K562 (cell line): Measurements from ENCODE around the gene RFNG. TPM values are rescaled to one million over a fixed set of nuclear protein-coding genes. Genes with fewer than 3 reads are reported as not detected.

Experiments used
- ATAC-seq: fragments of 200-7000 bp; cut with Tn5 transposase; 3 replicates; pipeline ENCODE4 v1.9.1; 2020; ENCODE audit warnings: moderate library complexity
- BruUV-seq: library from RNA; stranded (reverse); fragments of 400-500 nt; replicated peaks from 2 replicates; lab custom pipeline; 2021; lab: Mats Ljungman, UMichigan
- CTCF ChIA-PET: fragments of 300-600 bp; formaldehyde crosslinking; extraction: SDS; loops from one replicate; lab custom pipeline; 2021; ENCODE audit warnings: low intra/inter-chr PET ratio; lab: Yijun Ruan, JAX
- POLR2A ChIA-PET: fragments of 300-600, 350-650 bp; sonication (Branson Sonifier 250); formaldehyde crosslinking; extraction: SDS; loops from one replicate; lab custom pipeline; 2021; ENCODE audit warnings: antibody characterized with exemption, inconsistent platforms; lab: Yijun Ruan, JAX
- DNase-seq, 4 experiments: peaks; one replicate each; pipeline versions ENCODE4 v3.0.0 to v3.0.0-alpha.2; 2011 to 2018; ENCODE audit warnings: low spot score in 3 of 4, mixed read lengths in 3 of 4; ENCODE audit errors: extremely low read depth in 1 of 4
- FAIRE-seq: peaks from 2 replicates; lab custom pipeline; 2011; peaks lifted over from hg19 to GRCh38; lab: Jason Lieb, UNC
- H2AFZ ChIP-seq: 2 replicates; pipeline ENCODE4 v1.6.0; 2011; ENCODE audit warnings: low read depth, low read length, control low read depth, inconsistent platforms
- H3K27ac ChIP-seq: fragments of 200-600 bp; 3 replicates; pipeline ENCODE4 v1.8.0; 2011; ENCODE audit warnings: low read depth, mild to moderate bottlenecking, control low read depth, inconsistent platforms, low read length, moderate library complexity, mixed read lengths; ENCODE audit errors: extremely low read depth
- H3K27me3 ChIP-seq, 2 experiments: fragments of 300-600 bp in 1 of 2; 2 replicates in 1 of 2; 3 replicates in 1 of 2; pipeline versions ENCODE4 v1.6.0 to v1.8.0; 2011; ENCODE audit warnings: inconsistent platforms in 2 of 2, low read length in 2 of 2, mild to moderate bottlenecking in 1 of 2, mixed read lengths in 1 of 2, moderate library complexity in 1 of 2; ENCODE audit not compliant: control insufficient read depth in 2 of 2, insufficient read depth in 2 of 2
- H3K36me3 ChIP-seq: fragments of 300-600 bp; 3 replicates; pipeline ENCODE4 v1.8.0; 2011; ENCODE audit warnings: mild to moderate bottlenecking, low read length, inconsistent platforms; ENCODE audit not compliant: control insufficient read depth, insufficient read depth
- H3K4me1 ChIP-seq, 2 experiments: fragments of 200-600 bp in 1 of 2; replicated peaks in 1 of 2; 2 replicates in 1 of 2; 3 replicates in 1 of 2; pipeline versions ENCODE4 v1.5.1 to v1.8.0; 2011; ENCODE audit warnings: inconsistent platforms in 2 of 2, low read length in 2 of 2, mild to moderate bottlenecking in 1 of 2, mixed read lengths in 1 of 2, moderate library complexity in 1 of 2; ENCODE audit not compliant: control insufficient read depth in 2 of 2, insufficient read depth in 2 of 2
- H3K4me2 ChIP-seq: 2 replicates; pipeline ENCODE4 v1.6.1; 2011; ENCODE audit warnings: low read length, control low read depth, inconsistent platforms, mixed read lengths; ENCODE audit not compliant: insufficient read depth
- H3K4me3 ChIP-seq: fragments of 200-600 bp; sonication (generic), shearing (Covaris generic); 2 replicates; pipeline ENCODE4 v1.5.1; 2016; ENCODE audit warnings: control low read depth, inconsistent platforms
- H3K79me2 ChIP-seq: fragments of 200-600 bp; 3 replicates; pipeline ENCODE4 v1.8.0; 2011; ENCODE audit warnings: low read length, inconsistent platforms; ENCODE audit not compliant: control insufficient read depth, insufficient read depth
- H3K9ac ChIP-seq, 2 experiments: 2 replicates each; pipeline versions ENCODE4 v1.6.0 to v1.6.1; 2011; ENCODE audit warnings: low read depth in 2 of 2, low read length in 2 of 2, control low read depth in 1 of 2, inconsistent platforms in 1 of 2, mild to moderate bottlenecking in 1 of 2, mixed read lengths in 1 of 2; ENCODE audit not compliant: insufficient read depth in 1 of 2
- H3K9me1 ChIP-seq: one replicate; pipeline ENCODE4 v1.6.0; 2011; ENCODE audit warnings: inconsistent platforms, mild to moderate bottlenecking, low read length, moderate library complexity; ENCODE audit not compliant: control insufficient read depth, insufficient read depth
- H3K9me3 ChIP-seq: replicated peaks from 2 replicates; pipeline ENCODE4 v1.5.1; 2011; ENCODE audit warnings: low read depth, low read length, inconsistent platforms; ENCODE audit not compliant: control insufficient read depth, insufficient read depth
- H4K20me1 ChIP-seq: replicated peaks from 2 replicates; pipeline ENCODE4 v1.6.1; 2011; ENCODE audit warnings: low read length, inconsistent platforms, mixed read lengths; ENCODE audit not compliant: control insufficient read depth, insufficient read depth
- ATF1 ChIP-seq, 2 experiments: fragments of 450-650 bp in 1 of 2; IDR thresholded peaks; 2 replicates each; pipeline ENCODE4 v1.6.1; 2016; ENCODE audit warnings: missing compliant biosample characterization in 1 of 2, missing genetic modification characterization in 1 of 2
- ATF3 ChIP-seq, 2 experiments: fragments of 450-650 bp in 1 of 2; sonication (generic) in 1 of 2; formaldehyde crosslinking in 1 of 2; IDR thresholded peaks in 1 of 2; conservative IDR thresholded peaks in 1 of 2; 2 replicates each; pipeline versions ENCODE4 v1.6.1 to v1.8.1; 2016 to 2023; ENCODE audit warnings: mild to moderate bottlenecking in 2 of 2, moderate library complexity in 2 of 2, inconsistent platforms in 1 of 2, missing genetic modification reagents in 1 of 2
- CHD1 ChIP-seq: fragments of 200-600 bp; sonication (generic); IDR thresholded peaks from one replicate; pipeline ENCODE4 v1.6.1; 2012; ENCODE audit warnings: mild to moderate bottlenecking, moderate library complexity, low read length, inconsistent platforms
- DMBX1 ChIP-seq: fragments of 250-450 bp; sonication (Bioruptor Pico); IDR thresholded peaks from 2 replicates; pipeline ENCODE4 v1.8.0; 2022; ENCODE audit warnings: inconsistent platforms, mild to moderate bottlenecking, moderate library complexity, borderline replicate concordance
- ERF ChIP-seq: fragments of 450-650 bp; formaldehyde crosslinking; IDR thresholded peaks from 2 replicates; pipeline ENCODE4 v1.4.0; 2020; ENCODE audit warnings: mild to moderate bottlenecking, mixed read lengths
- JUNB ChIP-seq: fragments of 450-650 bp; formaldehyde crosslinking; conservative IDR thresholded peaks from 2 replicates; pipeline ENCODE4 v1.4.0; 2020; ENCODE audit warnings: mild to moderate bottlenecking
- MCM7 ChIP-seq, 2 experiments: fragments of 450-650 bp; IDR thresholded peaks; 2 replicates each; pipeline ENCODE4 v1.6.1; 2016 to 2018
- MYNN ChIP-seq, 2 experiments: sonication (generic); formaldehyde crosslinking in 1 of 2; IDR thresholded peaks; 2 replicates each; pipeline versions ENCODE4 v1.5.0 to v1.6.1; 2016 to 2020; ENCODE audit warnings: antibody characterized with exemption in 1 of 2, missing genetic modification reagents in 1 of 2
- NCOA6 ChIP-seq: fragments of 450-650 bp; IDR thresholded peaks from 2 replicates; pipeline ENCODE4 v1.6.1; 2017; ENCODE audit warnings: mild to moderate bottlenecking
- NR2C2 ChIP-seq, 2 experiments: fragments of 200-800 bp in 1 of 2; sonication (Bioruptor generic) in 1 of 2; sonication (generic) in 1 of 2; formaldehyde crosslinking in 1 of 2; IDR thresholded peaks; 2 replicates each; pipeline versions ENCODE4 v1.6.1 to v1.8.0; 2016 to 2022; ENCODE audit warnings: mild to moderate bottlenecking in 1 of 2, missing compliant biosample characterization in 1 of 2, missing genetic modification characterization in 1 of 2, missing genetic modification reagents in 1 of 2
- RAD21 ChIP-seq, 2 experiments: fragments of 250-450 bp in 1 of 2; fragments of 450-650 bp in 1 of 2; sonication (Bioruptor Pico) in 1 of 2; formaldehyde crosslinking in 1 of 2; IDR thresholded peaks in 1 of 2; conservative IDR thresholded peaks in 1 of 2; 2 replicates each; pipeline versions ENCODE4 v1.4.0 to v1.8.0; 2020 to 2022; ENCODE audit warnings: mild to moderate bottlenecking in 2 of 2, moderate library complexity in 1 of 2
- SIN3A ChIP-seq, 2 experiments: fragments of 150-350 bp in 1 of 2; IDR thresholded peaks; 2 replicates each; pipeline ENCODE4 v1.6.1; 2011 to 2016; ENCODE audit warnings: borderline replicate concordance in 2 of 2, low read depth in 2 of 2, low read length in 2 of 2, mild to moderate bottlenecking in 2 of 2, moderate library complexity in 2 of 2; ENCODE audit not compliant: control insufficient read depth in 1 of 2
- TAF9B ChIP-seq: fragments of 450-650 bp; IDR thresholded peaks from 2 replicates; pipeline ENCODE4 v1.6.1; 2018; ENCODE audit warnings: mild to moderate bottlenecking; ENCODE audit not compliant: partially characterized antibody
- U2AF1 ChIP-seq: fragments of 200-400 bp; formaldehyde crosslinking; optimal IDR thresholded peaks from 2 replicates; pipeline ENCODE3; 2017; ENCODE audit warnings: mild to moderate bottlenecking, low read depth, low read length, moderate library complexity
- ZNF133 ChIP-seq: fragments of 250-450 bp; sonication (Bioruptor Pico); IDR thresholded peaks from 2 replicates; pipeline ENCODE4 v1.4.0; 2020; ENCODE audit warnings: mild to moderate bottlenecking
- ZNF668 ChIP-seq: fragments of 250-450 bp; sonication (Bioruptor Pico); IDR thresholded peaks from 2 replicates; pipeline ENCODE4 v1.8.0; 2022; ENCODE audit warnings: mild to moderate bottlenecking, inconsistent platforms
- WGBS: fragments of 100-300 bp; shearing (Covaris generic); methylation state at CpG from one replicate; pipeline ENCODE4 v1.1.6; 2016; ENCODE audit warnings: low coverage, mixed read lengths; ENCODE audit not compliant: insufficient coverage; ENCODE audit errors: missing lambda C conversion rate; 5-methylcytosine and 5-hydroxymethylcytosine counted together
- in situ Hi-C: fragments of 300-500 bp; cut with MboI; formaldehyde crosslinking; loops from 4 replicates; pipeline ENCODE4 v1.15.0; 2018; ENCODE audit warnings: inconsistent platforms, mixed read lengths
- intact Hi-C: fragments of 100-400 bp; cut with micrococcal nuclease; formaldehyde crosslinking; loops from 2 replicates; pipeline ENCODE4 v1.14.2; 2022
- polyA plus RNA-seq, 8 experiments: library from polyadenylated mRNA; depleted of rRNA in 4 of 8; stranded (reverse) in 5 of 8; unstranded in 3 of 8; fragments of >200 nt; fragmentation: Nextera tagmentation in 2 of 8; fragmentation: Illumina TruSeq in 1 of 8; extraction: Ambion mirVana in 2 of 8; extraction: Trizol in 1 of 8; gene quantifications; 2 replicates each; pipeline versions ENCODE4 v1.2.1 to v1.2.3, GENCODE V29; 2011 to 2014; ENCODE audit warnings: inconsistent platforms in 1 of 8, missing spikeins in 1 of 8
- total RNA-seq, 7 experiments: library from RNA; depleted of rRNA in 6 of 7; stranded (reverse); fragments of >200 nt in 6 of 7; fragmentation: Illumina TruSeq in 2 of 7; extraction: Trizol in 2 of 7; gene quantifications; 2 replicates each; pipeline versions ENCODE4 v1.2.1 to v1.2.3, GENCODE V29; 2011 to 2021; ENCODE audit warnings: low replicate concordance in 1 of 7
- TF ChIP-seq, protein P1 (sequence below): fragments of 450-650 bp; formaldehyde crosslinking; IDR thresholded peaks from 2 replicates; pipeline ENCODE4 v1.4.0; 2022; ENCODE audit warnings: missing genetic modification characterization

Gene RFNG
- total and polyA plus RNA-seq, 9 of the 15 experiments (the other 6 are each of a cell fraction or from before 2014, with no cell fraction given): 0.32 to 32.8 (median 9.5) TPM

GRCh38 chr17:82065638-82066303 is 14.2 kb upstream of the RFNG start, which contains the start of gene DUS1L (continued):
- peak; percentile 10; the same call in 1 of the 2 replicates for TF ChIP-seq ZNF133 (CRISPR knock-in tag)

GRCh38 chr17:82065193-82065637 is 13.6 kb upstream of the RFNG start:
- H3K4me1 ChIP-seq: peaks cover 3 to 58% of the 10 kb centered on the region in 2 experiments; a peak in 3 of 5 replicates
- no peaks in the 10 kb centered on the region for H3K9me3 ChIP-seq
- DNase-seq (no peak), ATAC-seq (peak; percentile 48), FAIRE-seq (no peak)
- ChIA-PET CTCF (no interaction called here), POLR2A (interaction anchor here (0.6 to 3.9 kb wide), 5 partner anchors 12 to 232 kb away, joined by 3 to 24 read pairs (median 4); partner anchors contain the start of gene FASN)
- in situ Hi-C loops: no loop called here
- peak overlapping the region; percentile 79 for H3K27ac ChIP-seq
- peak overlapping the region; percentile 99 for H3K4me3 ChIP-seq
- H3K36me3 ChIP-seq: peaks cover 42% of the 10 kb centered on the region; the same call in 2 of the 3 replicates
- BruUV-seq: no TSS peak
- peak overlapping the region; percentile 31; the same call in 1 of the 2 replicates for H2AFZ ChIP-seq
- no peaks in the 10 kb centered on the region for H3K27me3 ChIP-seq
- peak overlapping the region; percentile 98 to 100 for H3K9ac ChIP-seq
- H3K79me2 ChIP-seq: peaks cover 28% of the 10 kb centered on the region
- intact Hi-C loops: no loop called here
- H4K20me1 ChIP-seq: no peaks in the 10 kb centered on the region
- no peaks in the 10 kb centered on the region for H3K9me1 ChIP-seq
- WGBS: 0% methylated on average over 38 of the region's 47 CpGs
- peak overlapping the region; percentile 91 for H3K4me2 ChIP-seq
- no peak for TF ChIP-seq ZNF668 (CRISPR knock-in tag)
- TF ChIP-seq JUNB (CRISPR knock-in tag): no peak
- no peak for TF ChIP-seq MCM7 (IDR thresholded peaks at IDR 0.05)
- no peak for TF ChIP-seq MYNN (IDR thresholded peaks at IDR 0.05)
- no peak for TF ChIP-seq MYNN (CRISPR knock-in tag; IDR thresholded peaks at IDR 0.05)
- peak; percentile 64 for TF ChIP-seq CHD1
- TF ChIP-seq NR2C2 (CRISPR knock-in tag; IDR thresholded peaks at IDR 0.05): no peak
- TF ChIP-seq NR2C2 (tag; IDR thresholded peaks at IDR 0.05): 0 out of 2 replicates have a peak, but pooled peaks have one; percentile 96
- no peak for TF ChIP-seq U2AF1
- TF ChIP-seq DMBX1 (CRISPR knock-in tag): no peak
- TF ChIP-seq ATF1 (CRISPR knock-in tag; IDR thresholded peaks at IDR 0.05): no peak
- TF ChIP-seq ATF1 (tag; IDR thresholded peaks at IDR 0.05): no peak
- no peak for TF ChIP-seq ERF
- TF ChIP-seq SIN3A (IDR thresholded peaks at IDR 0.05; ENCODE audit: borderline replicate concordance in 2 of 2, control insufficient read depth in 1 of 2, low read depth in 2 of 2, low read length in 2 of 2): peak in 1 of 2 experiments; percentile 57; a peak in 2 of 4 replicates
- TF ChIP-seq RAD21 (CRISPR knock-in tag; conservative IDR thresholded peaks at IDR 0.05 in 1 of 2, IDR thresholded peaks at IDR 0.05 in 1 of 2): no peak
- no peak for TF ChIP-seq NCOA6
- TF ChIP-seq, protein P1, sequence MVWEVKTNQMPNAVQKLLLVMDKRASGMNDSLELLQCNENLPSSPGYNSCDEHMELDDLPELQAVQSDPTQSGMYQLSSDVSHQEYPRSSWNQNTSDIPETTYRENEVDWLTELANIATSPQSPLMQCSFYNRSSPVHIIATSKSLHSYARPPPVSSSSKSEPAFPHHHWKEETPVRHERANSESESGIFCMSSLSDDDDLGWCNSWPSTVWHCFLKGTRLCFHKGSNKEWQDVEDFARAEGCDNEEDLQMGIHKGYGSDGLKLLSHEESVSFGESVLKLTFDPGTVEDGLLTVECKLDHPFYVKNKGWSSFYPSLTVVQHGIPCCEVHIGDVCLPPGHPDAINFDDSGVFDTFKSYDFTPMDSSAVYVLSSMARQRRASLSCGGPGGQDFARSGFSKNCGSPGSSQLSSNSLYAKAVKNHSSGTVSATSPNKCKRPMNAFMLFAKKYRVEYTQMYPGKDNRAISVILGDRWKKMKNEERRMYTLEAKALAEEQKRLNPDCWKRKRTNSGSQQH (CRISPR knock-in tag): no peak
- no peak for TF ChIP-seq ATF3 (IDR thresholded peaks at IDR 0.05)
- TF ChIP-seq ATF3 (CRISPR knock-in tag; conservative IDR thresholded peaks at IDR 0.05): 0 out of 2 replicates have a peak, but pooled peaks have one; percentile 6
- TF ChIP-seq TAF9B: no peak
